GM18526 (cell line): ENCODE measurements around the gene PLAAT4.

Experiments used
- POLR2A ChIP-seq: IDR thresholded peaks from 3 replicates; pipeline ENCODE4 v1.6.1; 2011; ENCODE audit not compliant: insufficient read length; ENCODE audit errors: extremely low read depth

Gene PLAAT4

DNA sequence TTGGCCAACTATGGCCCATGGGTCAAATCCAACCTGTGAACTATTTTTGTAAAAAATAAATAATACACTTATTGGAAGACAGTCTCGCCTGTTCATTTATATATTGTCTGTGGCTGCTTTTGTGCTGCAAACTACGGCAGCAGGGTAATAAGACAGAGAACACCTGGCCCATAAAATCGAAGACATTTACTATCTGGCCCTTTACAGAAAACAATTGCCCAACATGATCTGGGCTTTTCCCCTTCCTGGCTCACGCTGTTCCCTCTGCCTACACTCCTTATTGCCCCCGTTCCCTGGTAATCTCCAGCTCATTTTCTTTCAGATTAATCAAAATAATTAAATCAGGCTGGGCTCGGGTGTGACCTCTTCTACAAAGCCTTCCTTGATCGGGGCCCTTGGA, 21.0 kb downstream of the PLAAT4 start:
- no peak for TF ChIP-seq POLR2A

- TF ChIP-seq POLR2A, result no peak
Observed at GRCh38 chr11:63558459-63559157, 22.0 kb downstream of the PLAAT4 start.

DNA sequence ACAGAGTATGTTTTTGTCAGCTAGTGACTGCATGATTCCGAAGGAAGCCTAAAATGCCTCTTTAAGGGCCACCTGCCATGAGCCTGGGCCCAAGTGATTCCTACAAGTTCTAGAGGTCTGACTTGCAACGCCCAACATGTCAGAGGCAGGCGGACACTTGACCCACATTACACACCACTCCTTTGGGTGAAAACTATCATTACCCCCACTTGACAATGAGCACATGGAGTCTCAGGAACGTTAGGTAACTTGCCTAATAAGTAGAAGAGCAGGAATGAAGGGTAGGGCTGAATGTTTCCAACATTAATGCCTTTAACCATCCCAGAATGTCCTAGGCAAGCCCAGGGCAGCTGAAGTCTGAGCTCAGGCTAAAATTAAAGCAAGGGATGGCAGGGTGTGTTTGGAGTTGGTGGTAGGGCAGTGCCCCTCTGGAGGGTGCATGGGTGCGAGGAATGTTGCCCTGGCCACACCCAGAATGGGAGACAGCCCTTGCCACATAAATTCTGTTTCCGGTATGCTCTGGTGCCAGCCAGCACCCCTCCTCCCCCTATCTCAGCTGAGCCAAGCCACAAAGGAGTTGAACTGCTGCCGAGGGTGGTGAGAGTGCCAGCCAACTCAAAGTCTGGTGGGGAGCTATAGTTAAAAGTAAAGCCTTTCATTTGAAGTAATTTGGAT, 24.0 kb downstream of the PLAAT4 start:
- no peak for TF ChIP-seq POLR2A

DNA sequence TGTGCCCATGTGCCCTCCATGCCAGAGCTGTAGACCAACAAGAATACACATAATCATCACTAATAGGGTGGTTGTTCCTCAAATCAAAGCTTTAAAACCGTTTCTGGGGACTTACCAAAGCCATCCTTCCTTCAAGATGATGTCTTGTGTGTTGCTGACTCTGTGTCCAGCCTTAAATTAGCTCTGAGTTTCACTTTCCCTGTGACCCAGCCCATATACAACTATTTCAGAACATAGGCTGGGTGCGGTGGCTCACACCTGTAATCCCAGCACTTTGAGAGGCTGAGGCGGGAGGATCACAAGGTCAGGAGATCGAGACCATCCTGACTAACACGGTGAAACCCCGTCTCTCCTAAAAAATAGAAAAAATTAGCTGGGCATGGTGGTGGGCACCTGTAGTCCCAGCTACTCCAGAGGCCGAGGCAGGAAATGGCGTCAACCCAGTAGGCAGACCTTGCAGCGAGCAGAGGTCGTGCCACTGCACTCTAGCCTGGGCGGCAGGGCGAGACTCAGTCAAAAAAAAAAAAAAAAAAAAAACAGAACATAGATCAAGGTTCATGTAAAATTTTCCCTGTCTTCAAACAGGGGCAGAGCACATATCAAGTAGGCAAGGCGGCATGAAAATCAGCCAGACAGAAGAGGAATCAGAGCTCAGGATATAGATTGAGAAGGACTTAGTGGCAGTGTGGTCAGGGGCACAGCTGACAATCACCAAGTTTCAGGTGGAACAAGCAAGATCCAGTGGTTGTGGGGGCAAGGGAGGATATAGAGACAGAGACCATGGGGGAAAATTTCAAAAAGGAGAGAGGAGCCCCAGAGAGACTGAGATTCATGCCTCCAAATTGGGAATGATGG, 26.8 kb downstream of the PLAAT4 start, which contains the start of gene PLAAT2:
Gene PLAAT2, minus strand, starts transcription at position 179 of the 855 bp plus-strand sequence. Its CDS starts 55 bp downstream, at position 124.
- TF ChIP-seq POLR2A, result no peak

- no peak for TF ChIP-seq POLR2A
Observed at GRCh38 chr11:63564056-63564774, 27.6 kb downstream of the PLAAT4 start.

DNA sequence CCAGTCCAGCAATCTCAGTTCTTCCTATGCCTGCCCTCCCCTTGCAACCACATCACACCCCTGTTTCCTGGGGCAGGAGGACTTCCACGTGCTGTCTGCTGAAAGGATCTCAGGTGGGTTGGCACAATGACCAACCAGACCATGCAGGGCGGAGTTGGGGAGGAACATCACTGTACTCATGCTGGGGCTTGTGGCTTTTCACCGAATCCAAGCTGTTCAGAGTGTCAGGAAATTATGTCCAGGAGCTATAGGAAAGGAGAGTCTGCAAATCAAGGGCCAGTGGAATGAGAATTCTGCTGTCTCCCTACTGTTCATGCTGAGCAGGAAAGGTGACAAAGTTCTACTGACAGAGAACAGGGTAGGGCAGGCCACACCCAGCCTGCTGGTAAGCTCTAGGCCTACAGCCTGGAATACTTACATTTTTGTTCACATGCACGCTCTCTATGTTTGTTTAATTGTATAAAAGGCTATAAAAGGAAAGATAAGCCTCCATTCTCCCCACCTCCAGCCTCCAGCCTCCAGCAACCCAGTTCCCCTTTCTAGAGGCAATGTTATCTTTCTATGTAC, 28.3 kb downstream of the PLAAT4 start:
- no peak for TF ChIP-seq POLR2A

GRCh38 chr11:63567044-63567840, 30.6 kb downstream of the PLAAT4 start:
- TF ChIP-seq POLR2A, result no peak

GRCh38 chr11:63569570-63569969, 33.0 kb downstream of the PLAAT4 start:
- no peak for TF ChIP-seq POLR2A

DNA sequence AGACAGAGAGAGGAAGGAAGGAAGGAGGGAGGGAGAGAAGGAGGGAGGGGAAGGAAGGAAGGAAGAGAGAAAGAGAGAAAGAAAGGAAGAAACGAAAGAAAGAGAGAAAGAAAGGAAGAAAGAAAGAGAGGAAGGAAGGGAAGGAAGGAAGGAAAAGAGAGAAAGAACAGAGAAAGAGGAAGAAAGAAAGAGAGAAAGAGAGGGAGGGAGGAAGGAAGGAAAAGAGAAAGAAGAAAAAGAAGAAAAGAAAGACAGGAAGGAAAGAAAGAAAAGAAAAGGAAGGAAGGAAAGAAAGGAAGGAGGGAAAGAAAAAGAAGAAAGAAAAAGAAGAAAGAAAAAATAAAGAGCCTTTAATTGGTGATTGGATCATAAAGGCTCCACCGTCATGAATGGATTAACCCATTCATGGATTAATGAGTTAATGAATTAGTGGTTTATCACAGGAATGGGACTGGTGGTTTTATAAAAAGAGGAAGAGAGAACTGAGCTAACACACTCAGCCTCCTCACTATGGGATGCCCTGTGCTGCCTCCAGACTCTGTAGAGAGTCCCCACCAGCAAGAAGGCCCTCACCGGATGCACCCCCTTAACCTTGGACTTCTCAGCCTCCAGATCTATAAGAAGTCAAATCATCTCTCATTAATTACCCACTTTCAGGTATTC, 35.5 kb downstream of the PLAAT4 start:
- no peak for TF ChIP-seq POLR2A

- TF ChIP-seq POLR2A, result no peak
Observed at GRCh38 chr11:63573881-63574855, 37.6 kb downstream of the PLAAT4 start.

DNA sequence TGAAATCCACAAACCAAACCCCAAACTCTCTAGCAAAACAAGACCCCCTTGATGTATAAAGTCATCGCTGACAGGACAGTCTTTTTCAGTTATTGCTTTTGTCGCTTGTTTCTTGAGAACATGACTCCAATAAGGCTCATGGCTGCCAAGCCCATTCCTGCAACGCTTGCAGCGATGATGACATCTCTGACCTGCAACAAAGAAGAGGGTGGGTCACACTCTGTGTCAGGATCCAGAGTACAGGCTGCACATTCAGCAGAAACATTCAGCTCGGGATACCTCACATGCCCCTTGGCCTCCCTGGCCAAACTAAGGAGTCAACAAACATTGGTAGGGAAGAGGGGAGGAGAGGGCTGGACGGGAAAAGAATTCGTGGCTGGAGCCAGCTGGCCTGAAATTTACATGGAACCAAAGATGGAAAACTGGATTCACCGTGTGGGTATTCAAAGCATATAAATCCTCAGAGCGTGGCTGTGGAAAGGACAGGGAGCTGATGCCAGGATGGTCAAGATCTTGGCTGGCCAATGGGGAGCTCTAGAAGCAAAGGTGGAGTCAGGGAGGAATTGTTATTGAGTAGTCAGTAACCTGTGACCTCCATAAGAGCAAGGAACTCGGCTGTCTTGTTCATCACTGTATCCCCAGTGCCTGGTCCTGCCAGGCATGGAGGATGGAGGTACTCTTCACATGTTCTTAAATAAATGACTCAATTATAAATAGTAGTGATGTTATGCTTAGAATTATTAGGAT, 38.4 kb downstream of the PLAAT4 start:
- no peak for TF ChIP-seq POLR2A

DNA sequence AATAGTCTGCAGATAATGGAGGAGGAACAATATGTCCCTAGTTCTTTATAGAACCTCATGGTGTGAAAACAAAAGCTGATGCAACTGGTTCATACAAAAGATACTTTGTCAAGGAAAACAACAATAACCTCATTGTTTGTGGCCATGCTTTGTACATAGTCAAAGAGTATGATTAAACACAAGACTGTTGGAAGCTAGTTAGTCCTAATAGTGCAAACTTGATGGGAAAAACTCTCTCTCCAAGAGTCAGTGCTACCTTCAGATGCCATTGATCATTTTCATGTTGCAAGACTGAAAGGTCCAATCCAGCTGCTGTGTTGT, 46.7 kb downstream of the PLAAT4 start:
- no peak for TF ChIP-seq POLR2A
